A673 (cell line): ENCODE results near the gene CPED1. TPM values are rescaled to one million over a fixed set of nuclear protein-coding genes. Genes with fewer than 3 reads are reported as not detected.

ENCODE experiments used
- BruUV-seq: library from RNA; stranded (reverse); fragments of 400-500 nt; replicated peaks from 2 replicates; lab custom pipeline; 2021; lab: Mats Ljungman, UMichigan
- CTCF ChIA-PET: fragments of 300-600 bp; sonication (Branson Sonifier 250); formaldehyde crosslinking; loops from one replicate; lab custom pipeline; 2022; ENCODE audit warnings: antibody characterized with exemption; lab: Charles Lee
- POLR2A ChIA-PET: fragments of 300-600 bp; sonication (Branson Sonifier 250); formaldehyde crosslinking; loops from one replicate; lab custom pipeline; 2022; ENCODE audit warnings: antibody characterized with exemption; ENCODE audit not compliant: low non-redundant PET; lab: Charles Lee
- DNase-seq: peaks from one replicate; pipeline ENCODE4 v3.0.0-alpha.2; 2015; ENCODE audit warnings: low spot score
- H3K27ac ChIP-seq: fragments of 200-600 bp; sonication (generic); 2 replicates; pipeline ENCODE4 v1.5.1; 2016; ENCODE audit warnings: mixed run types, low read depth, mild to moderate bottlenecking, mixed read lengths, antibody characterized with exemption, low read length; ENCODE audit not compliant: poor library complexity, severe bottlenecking
- H3K27me3 ChIP-seq: fragments of 200-600 bp; sonication (generic); replicated peaks from 2 replicates; pipeline ENCODE4 v1.6.1; 2017; ENCODE audit warnings: mixed run types, low read depth, mild to moderate bottlenecking, mixed read lengths, antibody characterized with exemption, low read length; ENCODE audit not compliant: insufficient read depth, poor library complexity
- H3K36me3 ChIP-seq: fragments of 200-600 bp; sonication (generic); 2 replicates; pipeline ENCODE4 v1.6.1; 2016; ENCODE audit warnings: mixed run types, mild to moderate bottlenecking, mixed read lengths, antibody characterized with exemption, low read length; ENCODE audit not compliant: insufficient read depth, poor library complexity, severe bottlenecking
- H3K4me1 ChIP-seq: fragments of 200-600 bp; sonication (generic); 2 replicates; pipeline ENCODE4 v1.6.1; 2017; ENCODE audit warnings: mixed run types, mild to moderate bottlenecking, mixed read lengths, antibody characterized with exemption, low read length; ENCODE audit not compliant: insufficient read depth, poor library complexity, severe bottlenecking
- H3K4me3 ChIP-seq: fragments of 200-600 bp; sonication (generic); 2 replicates; pipeline ENCODE4 v1.5.1; 2016; ENCODE audit warnings: low read depth, mixed run types, mild to moderate bottlenecking, mixed read lengths, low read length; ENCODE audit not compliant: poor library complexity, severe bottlenecking
- H3K9me3 ChIP-seq: fragments of 200-600 bp; sonication (generic); 2 replicates; pipeline ENCODE4 v1.6.1; 2016; ENCODE audit warnings: mixed run types, low read depth, mild to moderate bottlenecking, mixed read lengths, antibody characterized with exemption, low read length; ENCODE audit not compliant: poor library complexity, severe bottlenecking
- CTCF ChIP-seq: fragments of 300-800, 200-600 bp; sonication (generic); conservative IDR thresholded peaks from 2 replicates; pipeline ENCODE4 v1.5.1; 2017; ENCODE audit warnings: low read depth, mild to moderate bottlenecking, antibody characterized with exemption, low read length, moderate library complexity, mixed read lengths
- EZH2 ChIP-seq: fragments of 200-600 bp; sonication (generic); IDR thresholded peaks from 2 replicates; pipeline ENCODE4 v1.6.1; 2017; ENCODE audit warnings: borderline replicate concordance, low read depth, mild to moderate bottlenecking, mixed read lengths, antibody characterized with exemption, low read length; ENCODE audit not compliant: poor library complexity, severe bottlenecking
- intact Hi-C: fragments of 100-400 bp; cut with micrococcal nuclease; formaldehyde crosslinking; loops from one replicate; pipeline ENCODE4 v1.10.0; 2022; ENCODE audit not compliant: unreplicated experiment
- total RNA-seq: library from RNA; stranded (reverse); gene quantifications from 2 replicates; pipeline ENCODE4 v1.2.3, GENCODE V29; 2021

Gene CPED1
- total RNA-seq, 1 experiment from 2014 or later, result 0.15 TPM

GRCh38 chr7:120947980-120948379 lies 40.5 kb upstream of the CPED1 start:
- no peaks in the 10 kb centered on the region for H3K27me3 ChIP-seq
- no peak overlapping the region for H3K4me3 ChIP-seq
- CTCF ChIA-PET, result no interaction called here
- POLR2A ChIA-PET, result no interaction called here
- intact Hi-C loops, result no loop called here
- no peak for DNase-seq
- TF ChIP-seq EZH2, result no peak
- TF ChIP-seq CTCF, result no peak
- H3K36me3 ChIP-seq, result peaks cover under 1% of the 10 kb centered on the region
- H3K27ac ChIP-seq, result no peak overlapping the region
- peaks cover 6% of the 10 kb centered on the region for H3K4me1 ChIP-seq
- no TSS peak for BruUV-seq
- no peaks in the 10 kb centered on the region for H3K9me3 ChIP-seq

GRCh38 chr7:120949393-120949911 lies 39.1 kb upstream of the CPED1 start:
- DNase-seq, result peak; percentile 5
- ChIA-PET CTCF (no interaction called here), POLR2A (no interaction called here)
- BruUV-seq, result no TSS peak
- intact Hi-C loops, result no loop called here
- H3K9me3 ChIP-seq, result no peaks in the 10 kb centered on the region
- peaks cover 6% of the 10 kb centered on the region for H3K4me1 ChIP-seq
- no peaks in the 10 kb centered on the region for H3K27me3 ChIP-seq
- peak overlapping the region; percentile 68 for H3K4me3 ChIP-seq
- TF ChIP-seq EZH2 (no peak), CTCF (no peak)
- H3K27ac ChIP-seq, result peak overlapping the region; percentile 100
- peaks cover 14% of the 10 kb centered on the region for H3K36me3 ChIP-seq

GRCh38 chr7:120949998-120950538 lies 38.4 kb upstream of the CPED1 start:
- ChIA-PET POLR2A (interaction anchor here (0.6 to 0.7 kb wide), 4 partner anchors 10 to 704 kb away, joined by 5 to 8 read pairs (median 6); no protein-coding TSS in a partner anchor), CTCF (interaction anchor here (0.6 kb wide), 1 partner anchor 1798 kb away, joined by 3 read pairs; no protein-coding TSS in a partner anchor)
- H3K4me3 ChIP-seq, result peak overlapping the region; percentile 68
- H3K9me3 ChIP-seq, result no peaks in the 10 kb centered on the region
- no peaks in the 10 kb centered on the region for H3K27me3 ChIP-seq
- H3K36me3 ChIP-seq, result peaks cover 20% of the 10 kb centered on the region
- no peak for TF ChIP-seq CTCF
- peaks cover 6% of the 10 kb centered on the region for H3K4me1 ChIP-seq
- H3K27ac ChIP-seq, result peak overlapping the region; percentile 100
- peak; percentile 5 for DNase-seq
- intact Hi-C loops, result loop anchor here (5.0 kb wide), 1 partner anchor 582 kb away; no protein-coding TSS in a partner anchor
- TSS peak; percentile 87 for BruUV-seq
